Measurements from ENCODE around the gene MLH3.

- TF ChIP-seq POLR2AphosphoS5 (IDR thresholded peaks at IDR 0.05): no peak
- no peak for TF ChIP-seq POLR2A (IDR thresholded peaks at IDR 0.05)
- no peak for TF ChIP-seq CTCF (IDR thresholded peaks at IDR 0.05)
- no peak for TF ChIP-seq EP300 (IDR thresholded peaks at IDR 0.05)
Measured at GRCh38 chr14:75090353-75090752, 39.1 kb upstream of the MLH3 start.

Measured in upper lobe of left lung (tissue), 4 donors.